GM12864 (cell line): ENCODE data around the gene FLT1.

ENCODE experiments used
- DNase-seq: peaks from one replicate; pipeline ENCODE4 v3.0.0-alpha.2; 2011; ENCODE audit warnings: low read depth
- H3K4me3 ChIP-seq: 2 replicates; pipeline ENCODE4 v1.5.1; 2011; ENCODE audit warnings: mild to moderate bottlenecking, low read depth, low read length, control low read depth
- CTCF ChIP-seq: IDR thresholded peaks from 2 replicates; pipeline ENCODE4 v1.5.1; 2011; ENCODE audit warnings: low read depth, mild to moderate bottlenecking, moderate library complexity, low read length, control low read depth, inconsistent platforms; ENCODE audit errors: missing control alignments

Gene FLT1

GRCh38 chr13:28349371-28349770, 145.6 kb downstream of the FLT1 start:
- TF ChIP-seq CTCF, result no peak
- DNase-seq, result no peak
- H3K4me3 ChIP-seq, result no peak overlapping the region

GRCh38 chr13:28347456-28348371, 147.2 kb downstream of the FLT1 start:
- TF ChIP-seq CTCF, result no peak
- no peak overlapping the region for H3K4me3 ChIP-seq
- no peak for DNase-seq

- DNase-seq, result no peak
- TF ChIP-seq CTCF, result no peak
- H3K4me3 ChIP-seq, result no peak overlapping the region
Observed at GRCh38 chr13:28346154-28346553, 148.8 kb downstream of the FLT1 start.

- no peak for DNase-seq
- no peak for TF ChIP-seq CTCF
- H3K4me3 ChIP-seq, result no peak overlapping the region
Observed at GRCh38 chr13:28344163-28344562, 150.8 kb downstream of the FLT1 start.

- no peak for TF ChIP-seq CTCF
- DNase-seq, result no peak
- H3K4me3 ChIP-seq, result no peak overlapping the region
Observed at GRCh38 chr13:28342251-28342650, 152.7 kb downstream of the FLT1 start.

- no peak overlapping the region for H3K4me3 ChIP-seq
- TF ChIP-seq CTCF, result no peak
- no peak for DNase-seq
Observed at GRCh38 chr13:28340272-28340793, 154.6 kb downstream of the FLT1 start.
